GM18867 (cell line): ENCODE measurements around the gene TNK2.
A peak's percentile ranks its signal among the peaks of the same experiment; 100 is the strongest.
"Not testable (repeated sequence)": the region's sequence is repeated elsewhere in the genome, so short reads cannot be mapped to it uniquely, and the experiment has no call there.

ENCODE experiments used
- ATAC-seq: cut with Tn5 transposase; IDR thresholded peaks from one replicate; pipeline ENCODE4 v1.9.1; 2021; ENCODE audit warnings: mild to moderate bottlenecking, moderate library complexity; ENCODE audit not compliant: unreplicated experiment

Gene TNK2

GRCh38 chr3:195918176-195918575, 9.8 kb upstream of the TNK2 start:
- ATAC-seq = no peak

GRCh38 chr3:195916991-195917390, 8.6 kb upstream of the TNK2 start:
- no peak for ATAC-seq

- ATAC-seq = no peak
Measured at GRCh38 chr3:195916291-195916690, 7.9 kb upstream of the TNK2 start.

GRCh38 chr3:195914648-195915473, 6.5 kb upstream of the TNK2 start:
- peak; percentile 85 for ATAC-seq

- ATAC-seq = not testable (repeated sequence)
Measured at GRCh38 chr3:195914146-195914545, 5.8 kb upstream of the TNK2 start.

- ATAC-seq = no peak
Measured at GRCh38 chr3:195913382-195913781, 5.0 kb upstream of the TNK2 start.

GRCh38 chr3:195911946-195912270, 3.6 kb upstream of the TNK2 start:
- ATAC-seq = no peak

- no peak for ATAC-seq
Measured at GRCh38 chr3:195911041-195911945, 2.9 kb upstream of the TNK2 start.

GRCh38 chr3:195910499-195910845, 2.1 kb upstream of the TNK2 start:
- no peak for ATAC-seq

GRCh38 chr3:195909644-195910498, 1.5 kb upstream of the TNK2 start:
- peak; percentile 39 for ATAC-seq

GRCh38 chr3:195908694-195909581, 587 bp upstream of the TNK2 start:
- peak; percentile 24 for ATAC-seq

GRCh38 chr3:195907684-195907933, 742 bp downstream of the TNK2 start:
- ATAC-seq = peak; percentile 19

- no peak for ATAC-seq
Measured at GRCh38 chr3:195906865-195907683, 1.3 kb downstream of the TNK2 start.

GRCh38 chr3:195905970-195906864, 2.1 kb downstream of the TNK2 start:
- ATAC-seq = no peak

GRCh38 chr3:195904368-195904767, 4.0 kb downstream of the TNK2 start:
- ATAC-seq = no peak

- no peak for ATAC-seq
Measured at GRCh38 chr3:195903950-195904290, 4.4 kb downstream of the TNK2 start.

- ATAC-seq = not testable (repeated sequence)
Measured at GRCh38 chr3:195902634-195903033, 5.7 kb downstream of the TNK2 start.

GRCh38 chr3:195901836-195902585, 6.3 kb downstream of the TNK2 start:
- not testable (repeated sequence) for ATAC-seq
